Measurements from ENCODE around the gene GPR35.
"Not testable (repeated sequence)": the region's sequence is repeated elsewhere in the genome, so short reads cannot be mapped to it uniquely, and the experiment has no call there.

Gene GPR35

GRCh38 chr2:240642061-240642805 lies 17.0 kb downstream of the GPR35 start:
- peak in 1 of 5 experiments; percentile 6 for DNase-seq

GRCh38 chr2:240642806-240643092 lies 17.5 kb downstream of the GPR35 start:
- DNase-seq = no peak

DNA sequence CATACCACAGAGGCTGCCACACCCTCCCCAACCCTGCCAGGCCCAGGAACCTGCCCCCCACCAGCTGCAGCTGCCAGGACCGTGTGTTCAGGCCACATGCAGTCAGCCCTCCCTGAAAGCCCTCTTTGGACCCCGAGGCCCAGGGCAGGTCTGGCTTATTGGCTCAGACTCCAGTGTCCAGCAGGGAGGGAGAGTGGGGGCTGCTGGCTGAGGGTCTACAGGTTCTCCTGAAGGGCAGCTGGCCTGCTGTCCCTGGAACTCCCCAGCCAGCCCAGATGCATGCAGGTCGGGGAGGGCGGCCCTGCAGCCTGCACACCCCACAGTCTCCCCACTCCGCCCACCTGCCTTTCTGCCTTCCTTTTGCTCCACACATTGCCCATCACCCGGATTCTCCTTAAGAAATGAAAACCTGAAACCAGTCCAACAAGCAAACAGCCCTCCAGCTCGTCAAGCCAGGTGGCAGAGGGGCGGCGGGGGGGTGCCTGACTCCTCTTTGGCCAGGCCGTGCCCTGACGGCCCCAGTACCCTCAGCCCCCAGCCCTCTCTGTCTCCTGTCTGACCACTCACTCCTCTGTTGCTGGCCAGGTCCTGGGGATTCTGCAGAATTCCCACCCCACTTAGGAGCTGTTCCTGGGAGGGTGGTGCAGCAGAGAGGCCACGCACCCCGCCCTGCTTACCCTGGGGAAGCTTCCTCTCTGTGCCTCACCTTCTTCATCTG lies 18.0 kb downstream of the GPR35 start:
- DNase-seq = peak in 1 of 5 experiments; percentile 6

DNA sequence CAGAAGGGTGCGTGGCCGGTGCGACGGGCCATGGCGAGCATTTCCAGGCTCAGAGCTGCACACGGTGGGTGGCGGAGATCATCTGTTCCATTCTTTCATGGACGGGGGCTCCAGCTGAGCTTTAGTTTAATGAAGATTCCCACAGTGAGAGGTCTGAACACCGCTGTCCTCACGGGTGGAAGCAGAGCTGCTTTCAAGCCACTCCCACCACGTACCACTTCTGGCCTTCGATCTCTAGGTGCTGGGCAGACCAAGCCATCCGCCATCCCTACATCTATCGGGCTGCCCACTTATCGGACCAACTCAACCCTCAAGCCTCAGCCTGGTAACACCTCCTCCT lies 18.5 kb downstream of the GPR35 start:
- DNase-seq = no peak

DNA sequence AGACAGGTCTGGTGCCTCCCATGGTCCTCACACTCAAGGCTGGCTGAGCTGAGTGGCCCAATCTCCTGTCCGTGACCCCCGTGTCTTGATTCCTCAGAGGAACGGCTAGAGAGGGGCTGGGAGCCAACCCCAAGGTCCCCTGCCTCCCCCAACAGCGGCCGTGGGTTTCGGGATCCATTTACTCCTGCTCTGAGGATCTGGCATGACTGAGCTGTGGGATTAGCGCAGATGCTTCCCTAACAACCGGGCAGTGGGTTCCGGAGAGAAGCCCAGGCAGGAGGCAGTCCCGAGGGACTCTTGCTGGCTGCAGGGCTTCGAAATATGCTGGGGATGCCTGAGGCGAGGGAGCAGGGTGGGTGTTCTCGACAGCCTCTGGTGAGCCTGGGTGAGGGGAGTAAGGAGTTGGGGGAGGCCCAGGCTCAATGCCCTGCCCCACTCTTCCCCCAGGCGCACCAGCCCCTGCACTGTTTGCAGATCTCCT lies 18.9 kb downstream of the GPR35 start:
- peak in 1 of 5 experiments; percentile 6 for DNase-seq

- DNase-seq = peak in 1 of 5 experiments; percentile 5
Observed at GRCh38 chr2:240644859-240645301, 19.6 kb downstream of the GPR35 start.

DNA sequence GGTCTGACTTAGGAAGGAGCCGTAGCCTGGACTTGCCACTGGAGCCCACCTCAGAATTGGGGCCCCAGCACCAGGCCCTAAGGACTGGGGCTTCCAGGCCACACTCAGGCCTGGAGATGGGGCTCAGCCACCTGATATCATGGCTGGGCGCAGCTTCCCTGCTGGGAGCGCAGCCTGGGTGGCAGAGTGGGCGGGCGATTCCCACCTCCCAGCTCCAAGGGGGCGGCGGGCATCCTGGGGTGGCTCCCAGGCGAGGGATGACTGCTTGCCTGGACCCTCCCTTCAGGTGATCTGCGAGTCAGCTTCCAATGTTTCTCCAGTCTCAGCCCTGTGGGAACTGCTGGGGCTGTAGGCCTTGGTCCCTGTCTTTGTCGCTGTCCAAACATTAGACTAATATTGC lies 20.1 kb downstream of the GPR35 start:
- no peak for DNase-seq

GRCh38 chr2:240645801-240646175 lies 20.5 kb downstream of the GPR35 start:
- DNase-seq = no peak

DNA sequence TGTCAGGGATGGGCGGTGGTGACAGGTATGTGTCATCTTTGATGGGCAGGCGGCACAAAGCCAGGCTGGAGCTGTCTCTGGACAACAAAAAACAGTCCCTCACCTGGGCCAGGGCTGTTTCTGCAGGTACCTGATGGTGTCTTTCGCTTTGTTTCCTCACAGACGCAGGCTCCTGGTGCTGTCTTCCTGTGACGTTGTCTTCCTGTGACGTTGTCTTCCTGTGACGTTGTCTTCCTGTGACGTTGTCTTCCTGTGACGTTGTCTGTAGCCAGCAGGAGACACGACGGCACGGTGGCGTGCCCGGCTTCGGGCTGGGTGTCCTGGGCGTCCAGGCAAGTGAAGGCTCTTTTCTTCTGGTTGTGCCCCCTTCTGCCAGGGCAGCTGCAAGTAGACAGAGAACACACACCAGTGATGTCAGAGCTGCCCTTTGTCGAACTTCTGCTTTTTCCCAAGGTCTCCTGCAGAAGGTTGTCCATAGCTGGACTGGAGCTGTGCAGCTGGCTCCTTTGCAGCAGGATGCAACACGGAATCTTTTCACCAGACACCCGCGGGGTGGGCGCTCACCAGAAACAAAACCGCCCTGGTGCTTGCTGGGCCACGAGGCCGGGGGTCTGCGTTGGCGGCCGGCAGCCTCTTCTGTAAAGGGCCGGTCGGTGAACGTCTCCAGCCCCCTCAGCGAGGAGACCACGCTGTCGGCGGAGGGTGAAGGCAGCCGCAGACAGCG lies 21.1 kb downstream of the GPR35 start:
- peak in 3 of 5 experiments; percentile 4 to 66 (median 59) for DNase-seq

GRCh38 chr2:240646900-240647502 lies 21.7 kb downstream of the GPR35 start:
- no peak for DNase-seq

- DNase-seq = no peak
Observed at GRCh38 chr2:240647503-240648154, 22.3 kb downstream of the GPR35 start.

DNA sequence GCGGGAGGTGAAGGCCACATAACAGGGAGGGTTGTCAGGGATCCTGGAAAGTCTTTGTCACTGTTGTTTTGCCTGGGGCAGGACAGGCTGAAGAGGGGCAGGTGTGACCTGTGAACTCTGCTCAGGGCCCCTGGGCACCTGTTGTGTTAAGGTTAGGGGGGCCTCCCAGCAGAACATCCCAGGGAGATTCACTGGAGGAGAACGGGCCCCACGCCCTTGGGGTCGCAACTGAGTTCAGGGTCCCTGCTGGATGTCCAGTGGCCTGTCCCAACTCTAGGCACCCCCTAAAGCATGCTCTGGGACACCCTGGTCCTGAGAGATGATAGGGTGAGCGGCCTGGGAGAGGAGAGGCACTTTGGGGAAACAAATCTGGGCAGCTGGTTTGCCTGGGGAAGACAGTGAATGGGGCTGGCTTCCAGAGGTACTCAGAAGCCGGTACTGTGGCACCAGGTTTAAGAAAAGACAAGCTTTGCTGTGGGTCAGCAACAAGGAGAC lies 22.9 kb downstream of the GPR35 start:
- no peak for DNase-seq

DNA sequence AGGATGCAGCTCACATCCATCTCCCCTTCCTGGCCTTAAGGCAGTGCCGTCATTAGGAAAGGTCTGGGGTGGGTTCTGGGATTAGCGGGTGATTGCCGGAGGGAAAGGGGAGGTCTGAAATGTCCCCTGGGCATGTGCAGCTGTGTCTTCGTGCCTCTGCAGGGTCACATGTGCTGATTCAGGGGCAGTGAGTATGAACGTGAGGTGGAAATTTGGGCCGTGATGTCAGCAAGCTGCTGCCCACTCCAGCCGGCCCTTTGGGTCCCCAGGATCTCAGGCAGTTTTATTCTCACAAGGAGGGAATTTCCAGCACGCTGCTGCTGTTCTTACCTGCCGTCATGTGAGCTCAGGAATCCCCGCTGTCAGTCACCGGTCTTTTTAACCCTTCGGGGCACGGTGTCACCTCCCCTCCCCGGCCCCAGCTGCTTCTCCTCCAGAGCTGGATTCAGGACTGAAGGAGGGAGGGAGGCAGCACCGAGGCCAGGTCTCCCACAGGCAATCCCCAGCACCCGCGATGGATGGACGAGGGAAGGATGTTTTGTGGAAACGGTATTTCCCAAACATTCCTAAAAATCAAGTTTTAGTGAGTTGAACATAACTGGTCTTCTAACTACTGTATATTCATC lies 23.5 kb downstream of the GPR35 start:
- no peak for DNase-seq

DNA sequence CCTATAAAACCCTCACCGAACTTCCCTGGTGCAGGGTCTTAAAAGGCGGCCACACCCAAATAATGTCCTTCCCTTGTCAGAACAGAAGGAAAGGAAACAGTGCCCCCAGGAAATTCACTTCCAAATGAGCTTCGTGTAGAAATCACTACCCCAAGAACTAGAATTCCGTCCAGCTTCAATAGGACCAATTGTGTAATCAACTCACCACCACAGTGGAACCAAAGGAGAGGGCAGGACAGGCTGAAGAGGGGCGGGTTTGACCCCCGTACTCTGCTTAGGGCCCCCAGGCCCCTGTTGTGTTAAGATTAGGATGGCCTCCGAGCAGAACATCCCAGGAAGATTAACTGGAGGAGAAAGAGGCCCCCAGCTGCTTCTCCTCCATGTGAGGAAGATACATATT lies 24.1 kb downstream of the GPR35 start:
- DNase-seq = no peak

- no peak for DNase-seq
Observed at GRCh38 chr2:240650254-240650965, 25.1 kb downstream of the GPR35 start.

DNA sequence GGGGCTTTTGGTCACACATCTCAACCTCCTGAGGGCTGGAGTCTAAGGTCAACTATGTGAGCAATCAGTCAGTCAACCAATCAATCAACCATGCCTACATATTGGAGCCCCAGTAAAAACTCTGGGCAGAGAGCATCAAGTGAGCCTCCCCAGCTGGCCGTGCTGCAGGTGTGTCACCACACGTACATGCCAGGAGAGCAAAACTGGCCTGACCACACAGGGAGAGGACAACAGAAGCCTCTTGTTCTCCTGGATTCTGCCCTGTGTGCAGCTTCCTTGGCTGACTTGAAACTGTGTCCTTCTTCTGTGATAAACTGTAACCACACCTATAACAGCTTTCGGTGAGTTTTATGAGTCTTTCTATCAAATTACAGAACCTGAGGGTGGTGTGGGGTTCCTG lies 25.9 kb downstream of the GPR35 start:
- DNase-seq = no peak

DNA sequence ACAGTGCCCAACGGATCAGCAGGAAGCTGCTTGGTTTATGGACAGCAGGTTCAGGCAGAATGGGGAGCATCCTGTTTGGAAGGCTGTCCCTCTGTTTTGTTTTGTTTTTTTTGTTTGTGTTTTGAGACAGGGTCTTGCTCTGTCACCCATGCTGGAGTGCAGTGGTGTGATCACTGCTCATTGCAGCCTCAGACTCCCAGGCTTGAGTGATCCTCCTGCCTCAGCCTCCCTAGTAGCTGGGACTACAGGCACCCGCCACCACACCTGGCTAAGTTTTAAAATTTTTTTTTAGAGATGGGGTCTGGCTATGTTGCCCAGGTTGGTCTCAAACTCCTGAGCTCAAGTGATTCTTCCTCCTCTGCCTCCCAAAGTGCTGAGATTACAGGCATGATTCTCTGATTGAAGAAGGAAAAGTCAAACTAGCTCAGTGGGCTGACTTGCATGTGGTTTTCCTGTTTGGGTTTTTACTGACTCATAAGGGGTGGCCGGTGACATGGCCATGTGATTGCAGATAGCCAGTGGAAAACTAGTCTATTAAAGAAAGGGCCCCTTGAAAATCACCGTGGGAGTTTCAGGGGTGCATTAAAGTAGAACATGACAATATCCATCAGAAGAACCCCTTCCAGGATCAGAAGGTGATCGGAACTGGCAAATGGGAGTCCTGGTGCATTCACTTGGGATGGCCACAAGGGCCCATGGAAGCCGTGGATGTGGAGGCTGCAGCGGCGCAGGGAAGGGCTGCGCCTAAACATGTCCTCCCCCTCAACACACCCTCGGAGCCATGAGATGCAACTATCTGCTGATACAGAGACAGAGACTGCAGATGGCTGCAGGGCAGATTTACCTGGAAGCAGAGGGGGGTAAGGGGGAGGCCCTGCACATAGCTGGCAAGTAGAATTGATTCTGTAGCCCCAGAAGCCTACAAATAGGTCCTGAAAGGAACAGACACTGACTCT lies 30.9 kb downstream of the GPR35 start:
- peak in 1 of 5 experiments; percentile 40 for DNase-seq

DNA sequence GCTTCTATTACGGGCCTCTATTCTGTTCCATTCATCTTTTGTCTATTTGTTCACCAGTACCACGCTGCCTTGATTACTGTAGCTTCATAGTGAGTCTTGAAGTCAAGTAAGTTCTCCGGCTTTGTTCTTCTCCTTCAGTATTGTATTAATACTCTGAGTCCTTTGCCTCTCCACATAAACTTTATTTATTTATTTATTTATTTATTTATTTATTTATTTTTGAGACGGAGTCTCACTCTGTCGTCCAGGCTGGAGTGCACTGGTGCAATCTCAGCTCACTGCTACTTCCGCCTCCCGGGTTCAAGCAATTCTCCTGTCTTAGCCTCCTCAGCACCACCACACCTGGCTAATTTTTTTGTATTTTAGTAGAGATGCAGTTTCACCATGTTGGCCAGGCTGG lies 34.6 kb downstream of the GPR35 start:
- DNase-seq = not testable (repeated sequence)

GRCh38 chr2:240662681-240663080 lies 37.4 kb downstream of the GPR35 start:
- DNase-seq = no peak

DNA sequence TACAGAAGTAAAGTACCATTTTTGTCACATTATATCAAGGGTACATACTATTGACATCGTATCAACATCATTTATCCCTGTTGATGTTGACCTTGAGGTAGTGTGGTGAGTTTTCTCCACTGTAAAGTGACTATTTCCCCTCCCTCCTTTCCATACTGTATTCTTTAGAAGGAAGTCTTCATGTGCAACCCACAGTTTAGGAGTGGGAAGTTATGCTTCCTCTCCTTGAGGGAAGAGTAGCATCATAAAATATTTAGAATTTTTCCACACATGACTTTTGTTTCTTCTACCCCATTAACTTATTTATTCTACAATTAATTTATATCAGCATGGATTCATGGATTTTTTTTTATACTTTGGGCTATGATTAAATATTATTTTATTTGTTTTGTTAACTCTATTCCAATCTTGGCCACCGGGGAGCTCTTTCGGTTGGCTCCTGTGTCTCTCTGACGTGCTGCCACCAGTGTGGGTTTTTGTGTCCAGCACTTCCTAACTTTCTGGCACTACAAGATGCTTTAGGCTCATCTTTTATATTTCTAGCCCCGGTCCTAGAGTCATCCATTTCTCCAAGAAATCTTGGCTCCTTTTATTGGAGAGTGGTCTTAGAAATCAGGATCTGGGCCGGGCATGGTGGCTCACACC lies 38.4 kb downstream of the GPR35 start:
- no peak for DNase-seq
